NOMO-1 treated with DMSO at 0.1 percent for 48 hours (cell line): Measurements from ENCODE around the gene PCAT7.
A peak's percentile ranks its signal among the peaks of the same experiment; 100 is the strongest.

Source experiments
- DNase-seq: peaks from one replicate; lab custom pipeline; 2025; ENCODE audit not compliant: unreplicated experiment; lab: John Stamatoyannopoulos, UW

The PCAT7 gene

GRCh38 chr9:94600715-94601114, 45.8 kb downstream of the PCAT7 start:
- DNase-seq, result no peak

- no peak for DNase-seq
Measured at GRCh38 chr9:94602666-94603065, 47.8 kb downstream of the PCAT7 start.

GRCh38 chr9:94603259-94604160, 48.6 kb downstream of the PCAT7 start:
- peak; percentile 19 for DNase-seq

- no peak for DNase-seq
Measured at GRCh38 chr9:94606646-94607422, 52.0 kb downstream of the PCAT7 start.

GRCh38 chr9:94607423-94607691, 52.5 kb downstream of the PCAT7 start:
- DNase-seq, result no peak

- no peak for DNase-seq
Measured at GRCh38 chr9:94610181-94610606, 55.3 kb downstream of the PCAT7 start.

GRCh38 chr9:94611638-94612068, 56.8 kb downstream of the PCAT7 start:
- DNase-seq, result no peak

GRCh38 chr9:94612071-94612470, 57.2 kb downstream of the PCAT7 start:
- no peak for DNase-seq

GRCh38 chr9:94613003-94613402, 58.1 kb downstream of the PCAT7 start:
- DNase-seq, result no peak

- DNase-seq, result no peak
Measured at GRCh38 chr9:94619026-94619425, 64.1 kb downstream of the PCAT7 start.
